ENCODE data around the gene ARHGEF7. TPM values are rescaled to one million over a fixed set of nuclear protein-coding genes. Genes with fewer than 3 reads are reported as not detected.
A peak's percentile ranks its signal among the peaks of the same experiment; 100 is the strongest.

Gene ARHGEF7
- total RNA-seq, 2 experiments from 2014 or later: 39.5 to 51.3 TPM

GRCh38 chr13:111201304-111201940 is 86.3 kb downstream of the ARHGEF7 start:
- no peaks in the 10 kb centered on the region for H3K9me3 ChIP-seq (ENCODE audit: low read length)
- H3K36me3 ChIP-seq (ENCODE audit: insufficient read depth, low read length): peaks cover 51% of the 10 kb centered on the region
- BruUV-seq (replicated peaks): no TSS peak
- peak overlapping the region; percentile 62 for H3K4me3 ChIP-seq (ENCODE audit: low read depth, low read length, poor library complexity, severe bottlenecking)
- H3K9me2 ChIP-seq (ENCODE audit: insufficient read depth, low read length): no peaks in the 10 kb centered on the region
- intact Hi-C loops (cut with micrococcal nuclease; ENCODE audit: unreplicated experiment): loop anchor here (5.0 kb wide), 1 partner anchor 39 kb away; no protein-coding TSS in a partner anchor
- POLR2A ChIA-PET: interaction anchor here (2.1 to 2.7 kb wide), 2 partner anchors 13 to 16 kb away, joined by 14 read pairs; no protein-coding TSS in a partner anchor
- CTCF ChIA-PET (ENCODE audit: unreplicated experiment): no interaction called here
- no peak for TF ChIP-seq EZH2phosphoT487 (IDR thresholded peaks at IDR 0.05; ENCODE audit: borderline replicate concordance, low read depth, low read length)
- TF ChIP-seq, protein P1, sequence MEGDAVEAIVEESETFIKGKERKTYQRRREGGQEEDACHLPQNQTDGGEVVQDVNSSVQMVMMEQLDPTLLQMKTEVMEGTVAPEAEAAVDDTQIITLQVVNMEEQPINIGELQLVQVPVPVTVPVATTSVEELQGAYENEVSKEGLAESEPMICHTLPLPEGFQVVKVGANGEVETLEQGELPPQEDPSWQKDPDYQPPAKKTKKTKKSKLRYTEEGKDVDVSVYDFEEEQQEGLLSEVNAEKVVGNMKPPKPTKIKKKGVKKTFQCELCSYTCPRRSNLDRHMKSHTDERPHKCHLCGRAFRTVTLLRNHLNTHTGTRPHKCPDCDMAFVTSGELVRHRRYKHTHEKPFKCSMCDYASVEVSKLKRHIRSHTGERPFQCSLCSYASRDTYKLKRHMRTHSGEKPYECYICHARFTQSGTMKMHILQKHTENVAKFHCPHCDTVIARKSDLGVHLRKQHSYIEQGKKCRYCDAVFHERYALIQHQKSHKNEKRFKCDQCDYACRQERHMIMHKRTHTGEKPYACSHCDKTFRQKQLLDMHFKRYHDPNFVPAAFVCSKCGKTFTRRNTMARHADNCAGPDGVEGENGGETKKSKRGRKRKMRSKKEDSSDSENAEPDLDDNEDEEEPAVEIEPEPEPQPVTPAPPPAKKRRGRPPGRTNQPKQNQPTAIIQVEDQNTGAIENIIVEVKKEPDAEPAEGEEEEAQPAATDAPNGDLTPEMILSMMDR (conservative IDR thresholded peaks at IDR 0.05; ENCODE audit: low read length): no peak
- peak overlapping the region; percentile 93 for H3K27ac ChIP-seq (ENCODE audit: low read depth, low read length, poor library complexity, severe bottlenecking)
- peaks cover 75% of the 10 kb centered on the region for H3K4me1 ChIP-seq (ENCODE audit: insufficient read depth, low read length, poor library complexity, severe bottlenecking)
- H2AFZ ChIP-seq (ENCODE audit: low read length): no peak overlapping the region
- H3K4me2 ChIP-seq (ENCODE audit: low read length): peak overlapping the region; percentile 92
- 0 out of 2 replicates have a peak, but pooled peaks cover 4% of the 10 kb centered on the region for H4K20me1 ChIP-seq (ENCODE audit: insufficient read depth, low read length)
- peaks cover 75% of the 10 kb centered on the region for H3K79me2 ChIP-seq (ENCODE audit: insufficient read depth, low read depth, low read length)
- no peak for DNase-seq (ENCODE audit: low spot score)

- Histone ChIP-seq H3K79me2 (ENCODE audit: insufficient read depth, low read depth, low read length) (peaks cover 81% of the 10 kb centered on the region), H3K4me2 (ENCODE audit: low read length) (peak overlapping the region; percentile 92), H3K27ac (ENCODE audit: low read depth, low read length, poor library complexity, severe bottlenecking) (peak overlapping the region; percentile 93), H2AFZ (ENCODE audit: low read length) (no peak overlapping the region), H3K4me1 (ENCODE audit: insufficient read depth, low read length, poor library complexity, severe bottlenecking) (peaks cover 80% of the 10 kb centered on the region), H4K20me1 (ENCODE audit: insufficient read depth, low read length) (0 out of 2 replicates have a peak, but pooled peaks cover 4% of the 10 kb centered on the region), H3K9me2 (ENCODE audit: insufficient read depth, low read length) (no peaks in the 10 kb centered on the region), H3K36me3 (ENCODE audit: insufficient read depth, low read length) (peaks cover 48% of the 10 kb centered on the region), H3K4me3 (ENCODE audit: low read depth, low read length, poor library complexity, severe bottlenecking) (peak overlapping the region; percentile 62), H3K9me3 (ENCODE audit: low read length) (no peaks in the 10 kb centered on the region)
- POLR2A ChIA-PET: interaction anchor here (1.2 to 2.7 kb wide), 3 partner anchors 14 to 72 kb away, joined by 3 to 14 read pairs (median 14); no protein-coding TSS in a partner anchor
- TF ChIP-seq EZH2phosphoT487 (IDR thresholded peaks at IDR 0.05; ENCODE audit: borderline replicate concordance, low read depth, low read length): no peak
- TF ChIP-seq, protein P1 (conservative IDR thresholded peaks at IDR 0.05; ENCODE audit: low read length): no peak
- CTCF ChIA-PET (ENCODE audit: unreplicated experiment): no interaction called here
- intact Hi-C loops (cut with micrococcal nuclease; ENCODE audit: unreplicated experiment): loop anchor here (1.0 to 5.0 kb wide), 2 partner anchors 18 to 40 kb away; no protein-coding TSS in a partner anchor
- peak; percentile 36 for DNase-seq (ENCODE audit: low spot score)
- no TSS peak for BruUV-seq (replicated peaks)
These were observed 87.1 kb downstream of the ARHGEF7 start for GRCh38 chr13:111202156-111202621.
